LNCaP clone FGC (cell line): Measurements from ENCODE around the gene PABPC1L.

Source experiments
- DNase-seq: peaks from one replicate; pipeline ENCODE4 v3.0.0-alpha.2; 2011; ENCODE audit warnings: low read depth
- H3K4me3 ChIP-seq: 2 replicates; pipeline ENCODE4 v1.5.1; 2011; ENCODE audit warnings: mild to moderate bottlenecking, low read depth, low read length, control low read depth
- TF ChIP-seq, protein P1 (sequence below): IDR thresholded peaks from 2 replicates; pipeline ENCODE4 v1.5.1; 2012; ENCODE audit warnings: mild to moderate bottlenecking; ENCODE audit not compliant: control insufficient read depth, insufficient read depth; ENCODE audit errors: extremely low read depth

The PABPC1L gene

DNA sequence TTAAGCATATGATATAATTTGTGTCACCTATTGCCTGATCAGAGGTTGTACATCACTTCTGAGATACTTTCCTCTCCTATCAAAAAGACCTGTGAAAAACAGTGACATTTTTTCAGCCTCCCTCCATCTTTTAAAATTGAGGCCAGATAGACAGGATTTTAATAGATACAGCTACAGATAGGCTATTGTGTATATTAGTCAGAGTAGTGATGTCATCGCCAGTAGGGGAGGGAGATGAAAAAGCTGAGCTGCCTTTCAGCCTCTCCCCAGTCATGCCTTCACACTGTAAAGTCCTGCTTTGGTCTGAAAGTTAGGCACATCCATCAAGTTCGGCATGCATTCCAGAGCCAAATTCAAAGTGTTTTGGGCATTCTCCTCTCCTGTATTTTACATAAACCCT, 7.9 kb upstream of the PABPC1L start:
- DNase-seq: no peak
- no peak overlapping the region for H3K4me3 ChIP-seq
- TF ChIP-seq, protein P1, sequence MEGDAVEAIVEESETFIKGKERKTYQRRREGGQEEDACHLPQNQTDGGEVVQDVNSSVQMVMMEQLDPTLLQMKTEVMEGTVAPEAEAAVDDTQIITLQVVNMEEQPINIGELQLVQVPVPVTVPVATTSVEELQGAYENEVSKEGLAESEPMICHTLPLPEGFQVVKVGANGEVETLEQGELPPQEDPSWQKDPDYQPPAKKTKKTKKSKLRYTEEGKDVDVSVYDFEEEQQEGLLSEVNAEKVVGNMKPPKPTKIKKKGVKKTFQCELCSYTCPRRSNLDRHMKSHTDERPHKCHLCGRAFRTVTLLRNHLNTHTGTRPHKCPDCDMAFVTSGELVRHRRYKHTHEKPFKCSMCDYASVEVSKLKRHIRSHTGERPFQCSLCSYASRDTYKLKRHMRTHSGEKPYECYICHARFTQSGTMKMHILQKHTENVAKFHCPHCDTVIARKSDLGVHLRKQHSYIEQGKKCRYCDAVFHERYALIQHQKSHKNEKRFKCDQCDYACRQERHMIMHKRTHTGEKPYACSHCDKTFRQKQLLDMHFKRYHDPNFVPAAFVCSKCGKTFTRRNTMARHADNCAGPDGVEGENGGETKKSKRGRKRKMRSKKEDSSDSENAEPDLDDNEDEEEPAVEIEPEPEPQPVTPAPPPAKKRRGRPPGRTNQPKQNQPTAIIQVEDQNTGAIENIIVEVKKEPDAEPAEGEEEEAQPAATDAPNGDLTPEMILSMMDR: no peak

DNA sequence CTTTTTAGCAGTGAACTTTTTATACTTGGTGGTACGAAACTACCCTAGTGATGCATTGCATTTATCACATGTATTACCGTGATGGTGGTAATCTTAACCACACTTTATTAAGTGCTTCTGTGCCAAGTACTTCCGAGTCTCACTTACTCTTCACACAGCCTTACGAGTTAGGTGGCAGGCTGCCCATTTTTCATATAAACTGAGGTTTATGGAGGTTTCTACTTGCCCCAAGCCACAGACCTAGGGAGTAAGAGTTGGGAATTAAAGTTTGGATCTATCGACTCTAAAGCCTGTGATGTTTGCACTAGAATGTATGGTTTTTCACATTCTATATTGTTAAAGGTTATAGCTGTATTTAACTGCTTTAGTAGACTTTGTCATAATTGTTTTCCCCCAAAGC, 5.5 kb upstream of the PABPC1L start:
- H3K4me3 ChIP-seq: no peak overlapping the region
- no peak for DNase-seq
- TF ChIP-seq, protein P1: no peak

DNA sequence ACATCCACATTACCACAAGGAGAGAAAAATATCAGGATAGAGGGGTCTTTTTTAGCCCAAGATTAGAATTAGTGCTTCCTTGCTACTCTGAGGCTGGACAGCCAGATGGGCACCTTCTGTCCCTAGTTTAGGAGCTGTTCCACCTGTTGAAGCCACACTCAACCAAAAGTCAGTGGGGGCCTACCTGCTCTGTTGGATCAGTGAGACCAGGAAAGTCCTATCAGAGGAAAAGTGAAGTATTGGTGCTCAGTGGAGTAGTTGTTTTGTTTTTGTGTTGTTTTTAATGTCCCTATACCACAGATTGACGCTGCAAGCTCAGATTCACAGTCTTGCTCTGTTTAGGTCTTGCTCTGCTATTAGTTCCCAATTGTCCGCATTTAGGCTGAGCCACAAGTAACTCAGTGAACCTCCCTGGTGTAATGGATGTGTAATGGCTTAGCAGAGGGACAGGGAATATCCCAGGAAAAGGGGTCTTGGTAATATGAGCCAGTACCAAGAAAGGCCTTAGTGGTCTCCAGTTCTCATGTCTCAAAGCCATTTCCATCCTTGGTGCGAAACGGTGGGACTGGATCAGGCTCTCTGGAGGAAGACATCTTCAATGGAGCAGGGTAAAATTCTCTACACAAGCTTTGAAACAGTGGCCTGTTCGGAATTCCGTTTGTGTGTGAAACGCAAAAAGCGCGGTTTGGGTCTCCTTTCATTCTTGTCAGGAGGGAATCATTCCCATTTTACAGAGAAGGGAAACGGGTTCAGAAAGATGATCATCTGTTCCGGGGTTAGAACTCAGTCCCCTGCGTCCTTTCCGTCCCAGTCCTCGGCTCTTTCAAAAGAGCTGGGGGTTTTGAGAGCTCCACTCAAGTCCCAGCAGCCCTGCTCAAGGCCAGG, 631 bp upstream of the PABPC1L start:
- TF ChIP-seq, protein P1: no peak
- DNase-seq: no peak
- peak overlapping the region; percentile 74 for H3K4me3 ChIP-seq

DNA sequence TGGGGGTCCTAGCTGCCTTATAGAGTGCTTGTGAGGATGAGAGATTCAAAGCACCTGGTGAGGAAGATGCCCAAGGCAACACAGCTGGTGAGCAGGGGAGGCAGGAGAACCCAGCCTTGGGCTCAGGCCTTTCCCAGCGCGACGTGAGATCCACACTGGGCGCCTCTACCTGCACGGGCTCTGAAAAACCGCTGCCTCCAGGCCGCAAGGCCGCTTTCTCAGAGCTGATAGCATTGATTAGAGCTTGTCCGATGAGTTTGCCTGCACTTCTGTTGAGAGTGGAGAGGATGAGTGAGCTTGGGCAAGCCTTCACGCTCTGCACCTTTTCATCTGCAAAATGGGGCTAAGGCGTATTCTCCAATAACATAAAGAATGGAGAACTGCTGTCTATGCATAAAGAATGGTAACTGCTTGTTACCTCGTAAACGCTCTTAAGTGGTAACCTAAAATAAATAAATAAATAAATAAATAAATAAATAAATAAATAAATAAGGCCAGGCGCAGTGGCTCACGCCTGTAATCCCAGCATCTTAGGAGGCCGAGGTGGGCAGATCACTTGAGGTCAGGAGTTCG, 916 bp downstream of the PABPC1L start:
- TF ChIP-seq, protein P1: no peak
- peak overlapping the region; percentile 74 for H3K4me3 ChIP-seq
- no peak for DNase-seq

DNA sequence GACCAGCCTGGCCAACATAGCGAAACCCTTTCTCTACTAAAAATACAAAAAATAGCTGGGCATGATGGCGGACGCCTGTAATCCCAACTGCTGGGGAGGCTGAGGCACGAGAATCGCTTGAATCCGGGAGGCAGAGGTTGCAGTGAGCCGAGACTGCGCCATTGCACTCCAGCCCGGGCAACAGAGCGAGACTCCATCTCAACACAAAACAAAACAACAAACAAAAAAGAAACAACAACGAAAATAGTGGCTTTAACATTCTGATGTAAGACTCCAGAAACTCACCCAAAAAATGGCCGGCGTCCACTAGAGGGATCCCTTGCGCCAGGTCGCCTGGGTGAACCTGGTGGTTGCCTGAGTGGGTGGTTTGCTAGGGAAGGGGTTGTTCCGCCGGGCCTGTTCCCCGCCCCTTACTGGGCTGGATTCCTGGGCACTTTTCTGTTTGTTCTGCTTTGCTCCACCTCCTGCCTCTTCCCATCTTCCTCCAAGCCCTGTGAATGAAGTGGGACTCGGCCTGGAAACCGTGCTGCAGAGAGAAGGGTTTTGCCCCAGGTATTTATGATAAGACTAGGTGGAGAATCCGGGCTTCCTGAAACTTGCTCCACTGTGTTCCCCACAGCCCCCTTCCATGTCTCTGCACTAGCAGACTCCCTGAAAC, 1.5 kb downstream of the PABPC1L start:
- peak overlapping the region; percentile 74 for H3K4me3 ChIP-seq
- peak; percentile 88 for DNase-seq

DNA sequence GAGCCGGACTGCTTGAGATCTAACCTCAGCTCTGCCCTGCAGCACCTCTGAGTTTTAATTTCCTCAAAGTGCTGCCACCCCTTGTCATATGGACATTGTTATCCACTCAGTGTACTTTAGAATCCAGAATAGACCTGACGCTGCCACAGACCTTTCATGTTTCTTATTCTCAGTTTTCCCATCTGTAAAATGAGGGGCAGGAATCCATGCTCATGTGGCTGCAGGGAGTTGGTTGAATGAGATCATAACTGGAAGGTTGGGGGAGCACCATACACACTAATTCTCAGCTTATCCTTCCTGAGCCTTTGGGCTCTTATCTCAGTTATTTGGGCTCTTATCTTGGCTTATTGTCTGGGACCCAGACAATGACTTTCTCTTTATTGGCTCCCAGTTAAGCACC, 2.3 kb downstream of the PABPC1L start:
- TF ChIP-seq, protein P1: no peak
- no peak for DNase-seq

More for the DNA sequence above, 1.5 kb downstream of the PABPC1L start:
- TF ChIP-seq, protein P1: peak; percentile 66

More for the DNA sequence above, 2.3 kb downstream of the PABPC1L start:
- peak overlapping the region; percentile 74; the same call in 1 of the 2 replicates for H3K4me3 ChIP-seq
